IPS-NIHi7 (cell line): ENCODE data around the gene CNGB1.
"Not testable (repeated sequence)": the region's sequence is repeated elsewhere in the genome, so short reads cannot be mapped to it uniquely, and the experiment has no call there.

Experiments used
- DNase-seq: peaks from one replicate; pipeline ENCODE4 v3.0.0; 2012; ENCODE audit warnings: mixed read lengths; ENCODE audit errors: extremely low spot score

The CNGB1 gene

GRCh38 chr16:57926041-57926440 is 44.9 kb downstream of the CNGB1 start:
- DNase-seq, result no peak

DNA sequence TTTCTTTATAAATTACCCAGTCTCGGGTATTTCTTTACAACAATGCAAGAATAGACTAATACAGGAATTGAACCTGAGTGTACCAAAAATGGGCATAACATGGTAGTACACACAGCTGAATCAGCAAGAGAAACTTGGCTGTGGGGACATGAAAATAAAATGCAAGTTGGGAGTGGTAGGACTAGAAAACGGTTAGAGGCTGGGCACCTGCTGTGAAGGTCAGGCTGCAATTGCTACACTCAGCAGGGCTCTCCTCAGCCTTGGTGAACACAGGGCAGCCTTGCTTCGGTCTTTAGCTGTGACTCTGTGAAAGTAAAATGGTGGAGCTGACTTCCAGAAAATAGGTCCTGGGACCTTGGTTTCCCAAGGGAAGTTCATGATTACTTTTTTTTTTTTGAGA is 45.6 kb downstream of the CNGB1 start:
- DNase-seq, result no peak

DNA sequence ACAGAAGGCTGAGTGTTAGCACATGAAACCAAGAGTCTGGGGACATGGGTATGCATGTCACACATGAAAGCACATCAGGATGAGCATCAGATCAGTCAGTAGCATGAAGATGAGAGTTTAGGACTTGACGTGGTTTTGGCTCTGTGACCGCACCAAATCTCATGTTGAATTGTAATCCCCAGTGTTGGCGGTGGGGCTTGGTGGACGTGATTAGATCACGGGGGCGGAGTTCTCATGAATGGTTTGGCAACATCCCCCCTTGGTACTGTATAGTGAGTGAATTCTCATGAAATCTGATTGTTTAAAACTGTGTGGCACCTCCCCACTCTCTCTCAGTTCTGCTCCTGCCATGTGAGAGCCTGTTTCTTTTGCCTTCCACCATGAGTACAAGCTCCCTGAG is 46.4 kb downstream of the CNGB1 start:
- DNase-seq, result no peak

- no peak for DNase-seq
Observed at GRCh38 chr16:57923841-57924240, 47.1 kb downstream of the CNGB1 start.

DNA sequence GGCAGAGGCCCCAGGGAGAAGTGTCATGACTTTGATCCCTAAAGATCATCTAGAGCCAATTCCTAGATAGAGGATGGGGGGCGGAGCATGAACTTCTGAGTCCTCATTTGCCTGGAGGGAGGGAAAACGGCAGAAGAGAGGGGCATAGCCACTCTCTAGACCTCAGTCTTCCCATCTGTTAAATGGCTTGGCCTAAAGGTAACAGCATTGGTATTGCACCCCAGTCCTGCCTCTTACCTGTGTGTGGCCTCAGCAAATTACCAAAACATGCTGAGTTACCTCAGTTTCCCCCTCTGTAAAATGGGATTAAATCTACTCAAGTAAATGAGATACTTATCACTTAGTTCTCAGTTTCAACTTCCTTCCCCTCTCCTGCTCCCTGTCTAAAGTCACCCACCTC is 47.5 kb downstream of the CNGB1 start:
- DNase-seq, result no peak

- DNase-seq, result no peak
Observed at GRCh38 chr16:57920880-57921229, 50.1 kb downstream of the CNGB1 start.

- DNase-seq, result no peak
Observed at GRCh38 chr16:57920215-57920879, 50.6 kb downstream of the CNGB1 start.

DNA sequence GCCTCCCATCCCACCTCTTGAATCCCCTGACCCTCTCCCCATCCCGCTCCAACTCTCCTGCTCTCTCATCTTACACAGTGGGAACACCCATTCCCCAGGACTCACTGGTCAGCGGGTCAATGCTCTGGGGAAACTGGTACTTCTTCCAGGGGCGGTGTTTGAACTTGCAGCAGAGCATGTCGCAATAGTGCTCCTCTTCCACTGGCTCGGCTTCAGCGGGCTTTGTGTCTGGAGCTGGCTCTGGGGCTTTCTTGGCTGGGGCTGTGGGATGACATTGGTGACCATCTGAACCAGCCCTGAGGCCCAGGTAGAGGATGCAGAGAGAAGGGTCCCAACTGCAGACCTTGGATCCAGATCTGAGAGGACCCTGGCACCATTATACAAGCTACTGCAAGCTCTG is 51.9 kb downstream of the CNGB1 start:
- no peak for DNase-seq

DNA sequence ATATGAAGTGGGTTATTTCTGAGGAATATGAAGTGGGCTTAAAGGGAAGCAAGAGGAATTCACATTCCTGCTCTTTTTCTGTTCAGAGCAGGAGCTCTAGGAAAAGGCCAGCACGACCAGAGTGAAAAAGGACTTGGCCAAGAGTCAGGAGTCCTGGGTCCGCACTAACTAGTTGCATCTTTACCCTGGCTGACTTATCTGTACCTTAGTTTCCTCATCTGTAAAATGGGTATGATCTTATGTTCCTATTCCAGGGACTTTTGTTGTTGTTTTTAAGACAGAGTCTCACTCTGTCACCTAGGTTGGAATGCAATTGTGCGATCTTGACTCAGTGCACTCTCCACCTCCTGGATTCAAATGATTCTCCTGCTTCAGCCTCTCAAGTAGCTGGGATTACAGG is 52.5 kb downstream of the CNGB1 start:
- no peak for DNase-seq

GRCh38 chr16:57917929-57918328 is 53.0 kb downstream of the CNGB1 start:
- DNase-seq, result not testable (repeated sequence)

DNA sequence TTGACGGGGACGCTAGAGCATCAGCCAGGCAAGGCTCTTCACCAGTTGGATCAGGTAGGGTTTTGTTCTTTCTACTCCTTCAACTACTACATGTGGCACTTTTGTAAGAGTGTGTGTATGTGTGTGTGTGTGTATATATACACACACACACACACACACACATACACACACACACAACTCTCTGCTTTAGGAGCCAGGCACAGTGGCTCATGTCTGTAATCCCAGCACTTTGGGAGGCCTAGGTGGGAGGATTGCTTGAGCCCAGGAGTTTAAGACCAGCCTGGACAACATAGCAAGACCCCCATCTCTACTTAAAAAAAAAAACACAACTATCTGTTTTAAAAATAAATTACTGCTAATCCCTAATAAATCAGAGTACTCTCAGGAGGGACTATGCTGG is 53.4 kb downstream of the CNGB1 start:
- not testable (repeated sequence) for DNase-seq

GRCh38 chr16:57916735-57917438 is 54.0 kb downstream of the CNGB1 start:
- no peak for DNase-seq

GRCh38 chr16:57915811-57916488 is 55.0 kb downstream of the CNGB1 start:
- no peak for DNase-seq

- no peak for DNase-seq
Observed at GRCh38 chr16:57915267-57915666, 55.7 kb downstream of the CNGB1 start.

- DNase-seq, result no peak
Observed at GRCh38 chr16:57914244-57915173, 56.4 kb downstream of the CNGB1 start.

DNA sequence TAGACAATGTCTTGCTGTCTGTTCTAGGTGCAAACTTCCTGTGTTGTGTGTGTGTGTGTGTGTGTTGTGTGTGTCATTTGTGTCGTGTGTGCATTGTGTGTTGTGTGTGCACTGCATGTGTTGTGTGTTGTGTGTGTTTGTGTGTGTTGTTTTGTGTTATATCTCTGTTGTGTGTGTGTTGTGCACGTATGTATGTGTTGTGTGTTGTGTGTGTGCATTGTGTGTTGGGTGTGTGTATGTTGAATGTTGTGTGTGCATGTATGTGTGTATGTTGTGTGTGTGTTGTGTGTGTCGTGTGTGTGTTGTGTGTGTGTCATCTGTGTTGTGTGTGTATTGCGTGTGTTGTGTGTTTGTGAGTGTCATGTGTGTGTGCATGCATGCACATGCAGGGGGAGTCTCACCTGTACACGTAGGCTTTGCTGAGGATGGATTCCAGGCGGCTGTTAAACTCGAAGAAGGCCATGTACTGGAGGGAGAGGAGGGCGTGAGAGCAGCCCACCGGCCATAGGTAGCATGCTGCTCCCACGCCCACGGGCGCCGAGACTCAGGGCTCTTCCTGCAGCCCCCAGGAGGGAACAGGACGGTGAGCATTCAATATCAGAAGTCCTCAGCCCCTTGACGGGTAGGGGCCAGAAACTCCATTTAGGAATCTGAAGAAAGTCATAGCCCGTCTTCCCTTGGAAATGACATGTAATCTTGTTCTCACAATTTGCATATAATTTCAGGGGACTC is 58.2 kb downstream of the CNGB1 start:
- no peak for DNase-seq

DNA sequence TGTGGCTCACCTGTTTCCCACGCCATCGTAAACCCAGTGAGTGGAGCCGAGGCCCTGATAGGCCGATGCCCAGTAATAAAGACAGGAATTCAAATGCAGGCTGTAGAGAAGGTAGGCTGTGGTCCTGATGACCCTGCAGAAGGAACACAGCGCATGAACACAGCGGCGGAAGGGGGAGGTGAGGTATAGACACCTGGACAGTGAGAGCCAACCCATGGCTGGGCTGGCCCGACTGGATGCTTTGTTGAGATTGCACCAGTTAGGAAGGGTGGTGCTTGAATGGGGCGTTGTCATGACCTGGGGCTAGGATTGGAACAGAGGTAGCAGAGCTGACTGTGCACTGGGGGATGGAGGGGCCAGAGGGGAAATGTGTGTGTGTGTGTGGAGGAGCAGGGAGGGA is 59.2 kb downstream of the CNGB1 start:
- no peak for DNase-seq

DNA sequence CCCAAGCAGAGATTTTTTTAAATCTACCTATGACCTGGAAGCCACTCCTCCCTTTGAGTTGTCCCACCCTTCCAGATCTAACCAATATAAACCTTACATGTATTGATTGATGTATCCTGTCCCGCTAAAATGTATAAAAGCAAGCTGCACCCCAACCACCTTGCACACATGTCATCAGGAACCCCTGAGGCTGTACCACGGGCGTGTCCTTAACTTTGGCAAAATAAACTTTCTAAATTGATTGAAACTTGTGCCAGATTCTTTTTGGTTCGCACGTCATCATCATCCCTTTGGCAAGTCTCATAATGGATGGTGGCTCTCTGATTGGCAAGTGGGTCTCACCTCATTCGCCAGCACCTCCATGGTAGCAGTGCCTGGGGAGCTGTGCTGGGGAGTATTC is 60.2 kb downstream of the CNGB1 start:
- no peak for DNase-seq

- peak; percentile 44 for DNase-seq
Observed at GRCh38 chr16:57908409-57908987, 62.4 kb downstream of the CNGB1 start.

DNA sequence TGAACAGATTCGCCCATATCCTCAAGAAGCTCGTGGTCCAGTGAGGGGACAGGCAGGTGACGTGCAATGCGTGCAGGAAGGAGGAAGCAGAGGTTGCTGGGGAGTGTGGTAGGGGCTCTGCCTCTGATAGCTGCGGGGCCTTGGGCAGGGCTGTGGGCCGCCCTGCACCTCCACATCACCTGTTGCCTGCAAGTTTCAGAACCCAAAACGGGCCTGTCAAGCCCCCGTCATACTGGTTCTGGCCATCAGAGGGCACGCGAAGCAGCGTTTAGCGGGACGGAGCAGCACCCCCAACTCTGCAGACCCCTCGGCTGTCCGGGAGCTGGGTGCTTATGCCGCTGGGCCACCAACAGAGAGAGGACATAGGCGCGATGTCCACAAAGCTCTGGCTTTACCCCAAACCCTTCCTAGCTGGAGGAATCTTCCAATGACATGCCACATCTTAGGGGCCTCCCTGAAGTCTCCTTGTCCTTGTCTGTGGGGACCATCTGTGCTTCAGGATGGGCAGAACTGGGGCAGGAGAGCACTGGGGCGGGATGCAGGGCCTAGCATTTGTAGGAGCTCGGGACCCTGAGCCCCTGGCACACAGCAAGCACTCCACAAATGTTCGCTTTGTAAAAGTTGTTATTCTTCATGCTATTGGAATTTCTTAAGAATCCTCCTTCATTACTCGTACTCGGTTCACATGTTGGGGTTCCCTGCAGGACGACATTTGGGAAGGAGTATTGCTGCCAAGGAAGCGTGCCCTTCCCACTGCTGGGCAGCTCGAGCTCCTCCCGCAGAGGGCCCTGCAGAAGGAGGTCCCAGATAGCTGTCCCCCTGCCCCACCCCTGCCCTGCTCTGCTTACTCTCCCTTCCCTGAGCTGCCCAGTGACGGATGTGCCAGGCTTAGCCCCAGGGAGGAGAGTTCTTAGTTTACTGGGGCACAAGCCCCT is 64.3 kb downstream of the CNGB1 start:
- DNase-seq, result peak; percentile 58
